ENCODE data around the gene PRLHR.

The PRLHR gene

DNA sequence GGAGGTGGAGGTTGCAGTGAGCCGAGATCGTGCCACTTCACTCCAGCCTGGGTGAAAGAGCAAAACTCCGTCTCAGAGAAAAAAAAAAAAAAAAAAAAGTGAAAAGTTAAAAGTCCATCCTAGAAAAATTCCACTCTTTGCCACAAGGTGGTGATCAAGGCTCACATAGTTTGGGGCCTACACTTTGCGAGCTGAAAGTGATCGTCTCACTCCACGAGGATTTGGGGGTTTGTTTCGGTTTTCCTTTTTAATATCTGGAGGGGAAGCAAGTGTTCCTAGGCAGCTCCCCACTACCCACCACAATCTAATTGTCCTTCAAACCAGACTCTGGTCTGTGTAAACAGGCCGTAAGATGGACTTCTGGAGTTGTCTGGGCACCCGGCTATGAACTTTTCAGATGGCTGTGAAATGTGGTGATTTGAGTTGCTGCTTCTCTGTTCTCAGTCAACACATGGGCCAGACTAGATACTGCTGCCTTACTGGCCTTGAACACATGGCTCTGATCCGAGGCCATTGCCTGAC lies 27.1 kb downstream of the PRLHR start:
- peak; percentile 84 for ATAC-seq
- TF ChIP-seq OSR1 (CRISPR knock-in tag; IDR thresholded peaks at IDR 0.05) (no peak), ZNF565 (CRISPR knock-in tag; conservative IDR thresholded peaks at IDR 0.05; ENCODE audit: low read depth) (no peak), ZFP30 (CRISPR knock-in tag; IDR thresholded peaks at IDR 0.05) (no peak), SNAI2 (CRISPR knock-in tag; IDR thresholded peaks at IDR 0.05) (no peak)

DNA sequence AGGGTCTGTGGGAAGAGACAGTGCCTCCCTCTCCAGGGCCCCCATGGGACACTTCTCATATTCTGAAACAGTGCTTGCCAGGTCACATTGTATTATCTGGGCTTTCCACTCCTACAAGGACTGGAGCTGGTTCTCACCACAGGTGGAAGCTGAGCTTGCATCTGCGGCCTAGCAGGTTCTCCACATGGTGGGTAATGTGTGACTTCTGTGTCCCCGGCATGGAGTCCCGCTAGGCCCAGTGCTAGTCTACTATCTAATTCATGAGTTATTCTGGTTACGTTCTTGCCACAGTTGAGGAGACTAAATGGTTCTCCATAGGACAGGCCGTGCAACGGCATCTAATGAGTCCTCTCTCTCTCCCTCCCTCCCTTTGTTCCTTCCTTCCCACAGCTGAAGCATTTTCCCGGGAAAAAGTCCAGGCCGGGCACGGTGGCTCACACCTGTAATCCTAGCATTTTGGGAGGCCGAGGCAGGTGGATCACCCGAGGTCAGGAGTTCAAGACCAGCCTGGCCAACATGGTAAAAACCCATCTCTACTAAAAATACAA lies 27.7 kb downstream of the PRLHR start:
- TF ChIP-seq PPARA (CRISPR knock-in tag; IDR thresholded peaks at IDR 0.05; ENCODE audit: borderline replicate concordance), result no peak
- TF ChIP-seq ARNTL (CRISPR knock-in tag; IDR thresholded peaks at IDR 0.05; ENCODE audit: borderline replicate concordance, low read depth), result no peak
- no peak for TF ChIP-seq BACH2 (CRISPR knock-in tag; IDR thresholded peaks at IDR 0.05; ENCODE audit: borderline replicate concordance)
- no peak for TF ChIP-seq TCF4 (CRISPR knock-in tag; IDR thresholded peaks at IDR 0.05; ENCODE audit: borderline replicate concordance)
- TF ChIP-seq GLIS3 (CRISPR knock-in tag; IDR thresholded peaks at IDR 0.05), result no peak
- TF ChIP-seq ZFP30 (CRISPR knock-in tag; IDR thresholded peaks at IDR 0.05), result no peak
- TF ChIP-seq SNAI2 (CRISPR knock-in tag; IDR thresholded peaks at IDR 0.05), result no peak
- no peak for TF ChIP-seq ISL1 (CRISPR knock-in tag; IDR thresholded peaks at IDR 0.05)
- no peak for TF ChIP-seq CSDC2 (CRISPR knock-in tag; IDR thresholded peaks at IDR 0.05)
- TF ChIP-seq, protein P1, sequence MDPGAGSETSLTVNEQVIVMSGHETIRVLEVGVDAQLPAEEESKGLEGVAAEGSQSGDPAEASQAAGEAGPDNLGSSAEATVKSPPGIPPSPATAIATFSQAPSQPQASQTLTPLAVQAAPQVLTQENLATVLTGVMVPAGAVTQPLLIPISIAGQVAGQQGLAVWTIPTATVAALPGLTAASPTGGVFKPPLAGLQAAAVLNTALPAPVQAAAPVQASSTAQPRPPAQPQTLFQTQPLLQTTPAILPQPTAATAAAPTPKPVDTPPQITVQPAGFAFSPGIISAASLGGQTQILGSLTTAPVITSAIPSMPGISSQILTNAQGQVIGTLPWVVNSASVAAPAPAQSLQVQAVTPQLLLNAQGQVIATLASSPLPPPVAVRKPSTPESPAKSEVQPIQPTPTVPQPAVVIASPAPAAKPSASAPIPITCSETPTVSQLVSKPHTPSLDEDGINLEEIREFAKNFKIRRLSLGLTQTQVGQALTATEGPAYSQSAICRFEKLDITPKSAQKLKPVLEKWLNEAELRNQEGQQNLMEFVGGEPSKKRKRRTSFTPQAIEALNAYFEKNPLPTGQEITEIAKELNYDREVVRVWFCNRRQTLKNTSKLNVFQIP (CRISPR knock-in tag; IDR thresholded peaks at IDR 0.05; ENCODE audit: borderline replicate concordance, low read depth), result no peak
- no peak for TF ChIP-seq OSR1 (CRISPR knock-in tag; IDR thresholded peaks at IDR 0.05)
- no peak for ATAC-seq

DNA sequence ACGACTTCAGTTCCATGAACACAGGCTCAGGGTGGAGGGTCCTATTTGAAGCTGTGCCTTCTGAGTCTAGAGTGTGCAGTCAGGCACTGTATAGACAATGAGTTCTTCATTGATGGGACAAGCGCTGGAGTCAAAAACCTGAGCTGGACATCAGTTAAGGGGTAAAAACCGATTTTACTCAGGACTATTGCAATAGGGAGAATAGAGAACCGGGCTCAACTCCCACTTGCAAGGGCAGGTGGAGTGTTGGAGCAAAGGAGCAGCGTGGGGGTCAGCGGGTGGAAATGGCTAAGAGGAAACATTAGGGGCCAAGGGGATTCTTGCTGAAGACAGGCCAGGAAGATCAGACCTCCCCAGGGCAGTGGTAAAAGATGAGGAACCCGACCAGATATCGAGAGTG lies 28.5 kb downstream of the PRLHR start:
- no peak for TF ChIP-seq ISL1 (CRISPR knock-in tag; IDR thresholded peaks at IDR 0.05)
- no peak for TF ChIP-seq CSDC2 (CRISPR knock-in tag; IDR thresholded peaks at IDR 0.05)
- TF ChIP-seq TOX (CRISPR knock-in tag; IDR thresholded peaks at IDR 0.05; ENCODE audit: borderline replicate concordance), result no peak
- TF ChIP-seq RARB (CRISPR knock-in tag; IDR thresholded peaks at IDR 0.05), result no peak
- no peak for ATAC-seq

DNA sequence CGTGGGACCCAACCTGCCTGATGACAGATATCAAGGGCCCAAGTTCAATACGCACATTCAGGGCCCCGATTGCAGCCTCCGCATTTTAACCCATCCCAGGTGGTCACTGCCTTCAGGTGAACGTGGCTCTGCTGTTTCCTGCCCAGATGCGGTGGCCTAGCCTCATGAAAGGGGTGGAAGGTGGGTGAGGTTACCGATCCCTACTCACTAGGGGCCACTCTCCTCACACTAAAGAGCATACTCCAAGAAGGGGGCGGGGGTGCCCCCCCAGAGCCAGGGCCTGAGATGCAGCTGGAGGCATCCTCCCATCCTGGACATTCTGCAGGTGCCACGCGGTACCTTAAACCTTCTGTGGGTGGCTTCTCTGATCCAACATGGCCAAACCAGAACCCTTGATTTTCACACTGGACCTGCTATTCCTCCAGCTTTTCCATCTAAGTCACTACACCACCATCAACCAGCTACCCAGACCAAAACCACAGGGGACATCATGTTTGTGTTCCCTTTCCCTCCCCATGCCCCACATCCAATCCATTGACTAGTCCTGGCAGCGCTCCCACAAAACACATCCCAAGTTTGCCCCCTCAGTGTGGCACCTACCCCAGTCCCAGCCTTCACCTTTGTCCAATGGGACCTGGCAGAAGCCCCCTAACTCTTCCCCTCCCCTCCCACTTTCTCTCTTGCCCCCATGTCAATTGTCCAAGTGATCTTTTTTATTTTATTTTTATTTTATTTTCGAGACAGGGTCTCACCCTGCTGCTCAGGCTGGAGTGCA lies 30.0 kb downstream of the PRLHR start:
- TF ChIP-seq ZFP30 (CRISPR knock-in tag; IDR thresholded peaks at IDR 0.05) (no peak), PPARA (CRISPR knock-in tag; IDR thresholded peaks at IDR 0.05; ENCODE audit: borderline replicate concordance) (no peak), ZNF565 (CRISPR knock-in tag; conservative IDR thresholded peaks at IDR 0.05; ENCODE audit: low read depth) (no peak), ZNF70 (CRISPR knock-in tag; IDR thresholded peaks at IDR 0.05) (no peak), RARB (CRISPR knock-in tag; IDR thresholded peaks at IDR 0.05) (no peak)
- TF ChIP-seq, protein P2, sequence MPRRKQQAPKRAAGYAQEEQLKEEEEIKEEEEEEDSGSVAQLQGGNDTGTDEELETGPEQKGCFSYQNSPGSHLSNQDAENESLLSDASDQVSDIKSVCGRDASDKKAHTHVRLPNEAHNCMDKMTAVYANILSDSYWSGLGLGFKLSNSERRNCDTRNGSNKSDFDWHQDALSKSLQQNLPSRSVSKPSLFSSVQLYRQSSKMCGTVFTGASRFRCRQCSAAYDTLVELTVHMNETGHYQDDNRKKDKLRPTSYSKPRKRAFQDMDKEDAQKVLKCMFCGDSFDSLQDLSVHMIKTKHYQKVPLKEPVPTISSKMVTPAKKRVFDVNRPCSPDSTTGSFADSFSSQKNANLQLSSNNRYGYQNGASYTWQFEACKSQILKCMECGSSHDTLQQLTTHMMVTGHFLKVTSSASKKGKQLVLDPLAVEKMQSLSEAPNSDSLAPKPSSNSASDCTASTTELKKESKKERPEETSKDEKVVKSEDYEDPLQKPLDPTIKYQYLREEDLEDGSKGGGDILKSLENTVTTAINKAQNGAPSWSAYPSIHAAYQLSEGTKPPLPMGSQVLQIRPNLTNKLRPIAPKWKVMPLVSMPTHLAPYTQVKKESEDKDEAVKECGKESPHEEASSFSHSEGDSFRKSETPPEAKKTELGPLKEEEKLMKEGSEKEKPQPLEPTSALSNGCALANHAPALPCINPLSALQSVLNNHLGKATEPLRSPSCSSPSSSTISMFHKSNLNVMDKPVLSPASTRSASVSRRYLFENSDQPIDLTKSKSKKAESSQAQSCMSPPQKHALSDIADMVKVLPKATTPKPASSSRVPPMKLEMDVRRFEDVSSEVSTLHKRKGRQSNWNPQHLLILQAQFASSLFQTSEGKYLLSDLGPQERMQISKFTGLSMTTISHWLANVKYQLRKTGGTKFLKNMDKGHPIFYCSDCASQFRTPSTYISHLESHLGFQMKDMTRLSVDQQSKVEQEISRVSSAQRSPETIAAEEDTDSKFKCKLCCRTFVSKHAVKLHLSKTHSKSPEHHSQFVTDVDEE (CRISPR knock-in tag; IDR thresholded peaks at IDR 0.05), result no peak
- ATAC-seq, result no peak

DNA sequence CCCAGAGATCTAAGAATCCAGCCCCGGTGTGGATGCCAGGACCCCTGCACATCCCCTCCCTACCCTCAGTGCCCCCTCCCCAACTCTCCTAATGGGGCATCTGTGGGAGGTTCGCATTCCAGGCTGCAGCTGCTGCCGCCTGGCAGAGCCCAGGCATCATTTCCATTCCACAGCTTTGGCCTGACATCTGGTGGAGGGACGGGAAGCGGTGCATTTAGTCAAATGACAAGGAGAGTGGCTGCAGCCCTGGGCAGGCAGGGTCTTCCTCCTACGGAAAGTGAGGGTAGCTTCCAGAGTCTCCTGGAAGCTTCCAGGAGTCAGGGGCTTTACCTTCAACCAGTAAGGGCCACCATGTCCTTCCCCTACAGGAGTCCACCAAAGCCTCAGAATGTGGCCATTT lies 30.8 kb downstream of the PRLHR start:
- TF ChIP-seq SNAI2 (CRISPR knock-in tag; IDR thresholded peaks at IDR 0.05) (no peak), ZNF565 (CRISPR knock-in tag; conservative IDR thresholded peaks at IDR 0.05; ENCODE audit: low read depth) (no peak), RARB (CRISPR knock-in tag; IDR thresholded peaks at IDR 0.05) (no peak), ISL1 (CRISPR knock-in tag; IDR thresholded peaks at IDR 0.05) (no peak), ZFP30 (CRISPR knock-in tag; IDR thresholded peaks at IDR 0.05) (no peak), GLIS3 (CRISPR knock-in tag; IDR thresholded peaks at IDR 0.05) (no peak), ZC3H10 (CRISPR knock-in tag; IDR thresholded peaks at IDR 0.05) (no peak), ARNTL (CRISPR knock-in tag; IDR thresholded peaks at IDR 0.05; ENCODE audit: borderline replicate concordance, low read depth) (no peak), ZNF8 (CRISPR knock-in tag; IDR thresholded peaks at IDR 0.05) (no peak), TCF4 (CRISPR knock-in tag; IDR thresholded peaks at IDR 0.05; ENCODE audit: borderline replicate concordance) (no peak), BACH2 (CRISPR knock-in tag; IDR thresholded peaks at IDR 0.05; ENCODE audit: borderline replicate concordance) (no peak), ZNF70 (CRISPR knock-in tag; IDR thresholded peaks at IDR 0.05) (no peak), PPARA (CRISPR knock-in tag; IDR thresholded peaks at IDR 0.05; ENCODE audit: borderline replicate concordance) (no peak), ZFP3 (CRISPR knock-in tag; IDR thresholded peaks at IDR 0.05) (no peak)
- TF ChIP-seq, protein P3, sequence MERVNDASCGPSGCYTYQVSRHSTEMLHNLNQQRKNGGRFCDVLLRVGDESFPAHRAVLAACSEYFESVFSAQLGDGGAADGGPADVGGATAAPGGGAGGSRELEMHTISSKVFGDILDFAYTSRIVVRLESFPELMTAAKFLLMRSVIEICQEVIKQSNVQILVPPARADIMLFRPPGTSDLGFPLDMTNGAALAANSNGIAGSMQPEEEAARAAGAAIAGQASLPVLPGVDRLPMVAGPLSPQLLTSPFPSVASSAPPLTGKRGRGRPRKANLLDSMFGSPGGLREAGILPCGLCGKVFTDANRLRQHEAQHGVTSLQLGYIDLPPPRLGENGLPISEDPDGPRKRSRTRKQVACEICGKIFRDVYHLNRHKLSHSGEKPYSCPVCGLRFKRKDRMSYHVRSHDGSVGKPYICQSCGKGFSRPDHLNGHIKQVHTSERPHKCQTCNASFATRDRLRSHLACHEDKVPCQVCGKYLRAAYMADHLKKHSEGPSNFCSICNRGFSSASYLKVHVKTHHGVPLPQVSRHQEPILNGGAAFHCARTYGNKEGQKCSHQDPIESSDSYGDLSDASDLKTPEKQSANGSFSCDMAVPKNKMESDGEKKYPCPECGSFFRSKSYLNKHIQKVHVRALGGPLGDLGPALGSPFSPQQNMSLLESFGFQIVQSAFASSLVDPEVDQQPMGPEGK (CRISPR knock-in tag; IDR thresholded peaks at IDR 0.05; ENCODE audit: borderline replicate concordance), result no peak
- TF ChIP-seq, protein P4, sequence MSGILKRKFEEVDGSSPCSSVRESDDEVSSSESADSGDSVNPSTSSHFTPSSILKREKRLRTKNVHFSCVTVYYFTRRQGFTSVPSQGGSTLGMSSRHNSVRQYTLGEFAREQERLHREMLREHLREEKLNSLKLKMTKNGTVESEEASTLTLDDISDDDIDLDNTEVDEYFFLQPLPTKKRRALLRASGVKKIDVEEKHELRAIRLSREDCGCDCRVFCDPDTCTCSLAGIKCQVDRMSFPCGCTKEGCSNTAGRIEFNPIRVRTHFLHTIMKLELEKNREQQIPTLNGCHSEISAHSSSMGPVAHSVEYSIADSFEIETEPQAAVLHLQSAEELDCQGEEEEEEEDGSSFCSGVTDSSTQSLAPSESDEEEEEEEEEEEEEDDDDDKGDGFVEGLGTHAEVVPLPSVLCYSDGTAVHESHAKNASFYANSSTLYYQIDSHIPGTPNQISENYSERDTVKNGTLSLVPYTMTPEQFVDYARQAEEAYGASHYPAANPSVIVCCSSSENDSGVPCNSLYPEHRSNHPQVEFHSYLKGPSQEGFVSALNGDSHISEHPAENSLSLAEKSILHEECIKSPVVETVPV (CRISPR knock-in tag; IDR thresholded peaks at IDR 0.05), result no peak
- TF ChIP-seq, protein P1 (CRISPR knock-in tag; IDR thresholded peaks at IDR 0.05; ENCODE audit: borderline replicate concordance, low read depth), result no peak
- no peak for ATAC-seq
